ENCODE data around the gene CCT8. TPM values are rescaled to one million over a fixed set of nuclear protein-coding genes. Genes with fewer than 3 reads are reported as not detected.

The CCT8 gene
- total and polyA plus RNA-seq, 10 of the 15 experiments (the other 5 are each of a cell fraction or from before 2014, with no cell fraction given), result 321 to 696 (median 471) TPM

DNA sequence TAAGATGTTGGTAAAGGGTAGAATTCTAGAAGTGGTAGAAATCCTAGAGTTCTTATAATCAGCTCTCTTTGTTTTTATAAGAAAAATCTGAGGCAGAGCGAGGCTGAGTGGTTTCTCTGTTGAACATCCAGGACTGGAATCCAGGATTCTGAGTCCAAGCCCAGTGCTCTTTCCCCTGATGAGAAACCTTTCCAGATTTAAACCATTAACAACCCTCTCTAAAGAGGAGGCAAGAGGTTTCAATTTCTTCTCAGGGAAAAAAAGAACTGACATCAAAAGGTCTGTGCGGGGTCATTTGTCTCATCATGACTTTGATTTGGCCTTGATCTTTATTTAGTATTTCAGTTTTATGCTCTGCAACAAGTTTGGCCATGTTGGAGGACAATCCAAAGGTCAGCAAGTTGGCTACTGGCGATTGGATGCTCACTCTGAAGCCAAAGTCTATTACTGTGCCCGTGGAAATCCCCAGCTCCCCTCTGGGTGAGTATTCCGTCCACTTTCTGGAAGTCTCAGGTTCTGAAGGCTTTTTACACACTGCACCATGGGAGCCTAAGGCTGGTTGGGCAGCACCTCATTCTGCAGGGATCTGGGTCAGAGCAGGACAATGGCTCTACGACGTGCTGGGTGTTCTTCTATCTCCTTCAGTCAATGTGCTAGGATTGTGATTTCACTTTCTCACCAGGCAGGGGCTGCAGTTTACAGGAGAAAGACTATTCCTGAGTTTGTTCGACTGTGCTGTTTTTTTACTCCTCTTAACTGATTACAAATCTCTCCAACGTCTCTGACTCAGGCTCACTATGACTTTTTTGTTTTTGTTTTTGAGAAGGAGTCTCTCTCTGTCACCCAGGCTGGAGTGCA lies 18.9 kb upstream of the CCT8 start:
- H3K9ac ChIP-seq (ENCODE audit: control insufficient read depth, insufficient read depth, low read length), result no peak overlapping the region
- H3K4me1 ChIP-seq (ENCODE audit: control insufficient read depth, insufficient read depth, low read length), result no peaks in the 10 kb centered on the region
- no peak overlapping the region for H3K4me3 ChIP-seq
- H3K4me2 ChIP-seq (ENCODE audit: control insufficient read depth, insufficient read depth), result no peak overlapping the region
- ChIA-PET SMC1A (ENCODE audit: uncharacterized antibody, unreplicated experiment) (interaction anchor here (0.8 to 10.3 kb wide), 20 partner anchors 10 to 384 kb away, joined by 3 to 114 read pairs (median 4); no protein-coding TSS in a partner anchor), RAD21 (ENCODE audit: unreplicated experiment) (interaction anchor here (0.7 to 8.6 kb wide), 6 partner anchors 10 to 284 kb away, joined by 3 to 85 read pairs (median 5); no protein-coding TSS in a partner anchor), POLR2A (no interaction called here), CTCF (interaction anchor here (0.7 to 12.5 kb wide), 6 partner anchors 10 to 280 kb away, joined by 3 to 235 read pairs (median 4); no protein-coding TSS in a partner anchor)
- no peak overlapping the region for H2AFZ ChIP-seq (ENCODE audit: control insufficient read depth, low read depth, low read length)
- no peak for FAIRE-seq
- WGBS (ENCODE audit: insufficient coverage, insufficient replicate concordance, low lambda C conversion rate, missing lambda C conversion rate), result 44% methylated on average over 9 of the region's 9 CpGs
- no peaks in the 10 kb centered on the region for H4K20me1 ChIP-seq (ENCODE audit: control insufficient read depth, insufficient read depth)
- no peak overlapping the region for H3K27ac ChIP-seq (ENCODE audit: control insufficient read depth, insufficient read depth)
- H3K36me3 ChIP-seq (ENCODE audit: control insufficient read depth in 2 of 2, insufficient read depth in 2 of 2, low read length in 1 of 2), result peaks cover 0 to 4% of the 10 kb centered on the region in 2 experiments; a peak in 1 of 4 replicates
- DNase-seq (ENCODE audit: low read depth, low spot score), result no peak
- TF ChIP-seq, protein P1, sequence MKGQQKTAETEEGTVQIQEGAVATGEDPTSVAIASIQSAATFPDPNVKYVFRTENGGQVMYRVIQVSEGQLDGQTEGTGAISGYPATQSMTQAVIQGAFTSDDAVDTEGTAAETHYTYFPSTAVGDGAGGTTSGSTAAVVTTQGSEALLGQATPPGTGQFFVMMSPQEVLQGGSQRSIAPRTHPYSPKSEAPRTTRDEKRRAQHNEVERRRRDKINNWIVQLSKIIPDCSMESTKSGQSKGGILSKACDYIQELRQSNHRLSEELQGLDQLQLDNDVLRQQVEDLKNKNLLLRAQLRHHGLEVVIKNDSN (IDR thresholded peaks at IDR 0.05; ENCODE audit: borderline replicate concordance, extremely low read length, insufficient read depth, low read depth, low read length), result no peak
- TF ChIP-seq SREBF1 (IDR thresholded peaks at IDR 0.05; ENCODE audit: low read length), result no peak
- TF ChIP-seq CREB1 (IDR thresholded peaks at IDR 0.05; ENCODE audit: low read depth), result no peak
- TF ChIP-seq RAD21 (IDR thresholded peaks at IDR 0.05; ENCODE audit: insufficient read depth, low read depth, low read length), result peak; percentile 38
- TF ChIP-seq, protein P2, sequence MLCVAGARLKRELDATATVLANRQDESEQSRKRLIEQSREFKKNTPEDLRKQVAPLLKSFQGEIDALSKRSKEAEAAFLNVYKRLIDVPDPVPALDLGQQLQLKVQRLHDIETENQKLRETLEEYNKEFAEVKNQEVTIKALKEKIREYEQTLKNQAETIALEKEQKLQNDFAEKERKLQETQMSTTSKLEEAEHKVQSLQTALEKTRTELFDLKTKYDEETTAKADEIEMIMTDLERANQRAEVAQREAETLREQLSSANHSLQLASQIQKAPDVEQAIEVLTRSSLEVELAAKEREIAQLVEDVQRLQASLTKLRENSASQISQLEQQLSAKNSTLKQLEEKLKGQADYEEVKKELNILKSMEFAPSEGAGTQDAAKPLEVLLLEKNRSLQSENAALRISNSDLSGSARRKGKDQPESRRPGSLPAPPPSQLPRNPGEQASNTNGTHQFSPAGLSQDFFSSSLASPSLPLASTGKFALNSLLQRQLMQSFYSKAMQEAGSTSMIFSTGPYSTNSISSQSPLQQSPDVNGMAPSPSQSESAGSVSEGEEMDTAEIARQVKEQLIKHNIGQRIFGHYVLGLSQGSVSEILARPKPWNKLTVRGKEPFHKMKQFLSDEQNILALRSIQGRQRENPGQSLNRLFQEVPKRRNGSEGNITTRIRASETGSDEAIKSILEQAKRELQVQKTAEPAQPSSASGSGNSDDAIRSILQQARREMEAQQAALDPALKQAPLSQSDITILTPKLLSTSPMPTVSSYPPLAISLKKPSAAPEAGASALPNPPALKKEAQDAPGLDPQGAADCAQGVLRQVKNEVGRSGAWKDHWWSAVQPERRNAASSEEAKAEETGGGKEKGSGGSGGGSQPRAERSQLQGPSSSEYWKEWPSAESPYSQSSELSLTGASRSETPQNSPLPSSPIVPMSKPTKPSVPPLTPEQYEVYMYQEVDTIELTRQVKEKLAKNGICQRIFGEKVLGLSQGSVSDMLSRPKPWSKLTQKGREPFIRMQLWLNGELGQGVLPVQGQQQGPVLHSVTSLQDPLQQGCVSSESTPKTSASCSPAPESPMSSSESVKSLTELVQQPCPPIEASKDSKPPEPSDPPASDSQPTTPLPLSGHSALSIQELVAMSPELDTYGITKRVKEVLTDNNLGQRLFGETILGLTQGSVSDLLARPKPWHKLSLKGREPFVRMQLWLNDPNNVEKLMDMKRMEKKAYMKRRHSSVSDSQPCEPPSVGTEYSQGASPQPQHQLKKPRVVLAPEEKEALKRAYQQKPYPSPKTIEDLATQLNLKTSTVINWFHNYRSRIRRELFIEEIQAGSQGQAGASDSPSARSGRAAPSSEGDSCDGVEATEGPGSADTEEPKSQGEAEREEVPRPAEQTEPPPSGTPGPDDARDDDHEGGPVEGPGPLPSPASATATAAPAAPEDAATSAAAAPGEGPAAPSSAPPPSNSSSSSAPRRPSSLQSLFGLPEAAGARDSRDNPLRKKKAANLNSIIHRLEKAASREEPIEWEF (IDR thresholded peaks at IDR 0.05; ENCODE audit: insufficient replicate concordance, low read depth, low read length), result no peak
- TF ChIP-seq, protein P3, sequence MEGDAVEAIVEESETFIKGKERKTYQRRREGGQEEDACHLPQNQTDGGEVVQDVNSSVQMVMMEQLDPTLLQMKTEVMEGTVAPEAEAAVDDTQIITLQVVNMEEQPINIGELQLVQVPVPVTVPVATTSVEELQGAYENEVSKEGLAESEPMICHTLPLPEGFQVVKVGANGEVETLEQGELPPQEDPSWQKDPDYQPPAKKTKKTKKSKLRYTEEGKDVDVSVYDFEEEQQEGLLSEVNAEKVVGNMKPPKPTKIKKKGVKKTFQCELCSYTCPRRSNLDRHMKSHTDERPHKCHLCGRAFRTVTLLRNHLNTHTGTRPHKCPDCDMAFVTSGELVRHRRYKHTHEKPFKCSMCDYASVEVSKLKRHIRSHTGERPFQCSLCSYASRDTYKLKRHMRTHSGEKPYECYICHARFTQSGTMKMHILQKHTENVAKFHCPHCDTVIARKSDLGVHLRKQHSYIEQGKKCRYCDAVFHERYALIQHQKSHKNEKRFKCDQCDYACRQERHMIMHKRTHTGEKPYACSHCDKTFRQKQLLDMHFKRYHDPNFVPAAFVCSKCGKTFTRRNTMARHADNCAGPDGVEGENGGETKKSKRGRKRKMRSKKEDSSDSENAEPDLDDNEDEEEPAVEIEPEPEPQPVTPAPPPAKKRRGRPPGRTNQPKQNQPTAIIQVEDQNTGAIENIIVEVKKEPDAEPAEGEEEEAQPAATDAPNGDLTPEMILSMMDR (IDR thresholded peaks at IDR 0.05 in 2 of 3, conservative IDR thresholded peaks at IDR 0.05 in 1 of 3; ENCODE audit: control insufficient read depth in 2 of 3, extremely low read depth in 1 of 3, insufficient read depth in 1 of 3, low read depth in 3 of 3, low read length in 3 of 3), result 0 out of 6 replicates have a peak, but pooled peaks of 1 of the 3 experiments have one; percentile 14
- TF ChIP-seq TCF7 (IDR thresholded peaks at IDR 0.05; ENCODE audit: borderline replicate concordance), result no peak
- no TSS peak for BruUV-seq (replicated peaks)
- no peaks in the 10 kb centered on the region for H3K9me3 ChIP-seq (replicated peaks; ENCODE audit: control insufficient read depth, insufficient read depth, low read length)
- ATAC-seq, result no peak
- no peaks in the 10 kb centered on the region for H3K27me3 ChIP-seq (replicated peaks in 1 of 2; ENCODE audit: control insufficient read depth in 2 of 2, insufficient read depth in 2 of 2, low read length in 1 of 2)
- in situ Hi-C loops (cut with MboI), result no loop called here
- intact Hi-C loops (cut with micrococcal nuclease; ENCODE audit: unreplicated experiment), result loop anchor here (10.0 kb wide), 1 partner anchor 382 kb away; no protein-coding TSS in a partner anchor
- no peaks in the 10 kb centered on the region for H3K79me2 ChIP-seq (ENCODE audit: control insufficient read depth, insufficient read depth, low read length)
